Measurements from ENCODE around the gene TRIP10. TPM values are rescaled to one million over a fixed set of nuclear protein-coding genes. Genes with fewer than 3 reads are reported as not detected.

The TRIP10 gene
- total and polyA plus RNA-seq, 2 of the 13 experiments (the other 11 are each of a cell fraction or from before 2014, with no cell fraction given), result 32.5 to 33.2 TPM

DNA sequence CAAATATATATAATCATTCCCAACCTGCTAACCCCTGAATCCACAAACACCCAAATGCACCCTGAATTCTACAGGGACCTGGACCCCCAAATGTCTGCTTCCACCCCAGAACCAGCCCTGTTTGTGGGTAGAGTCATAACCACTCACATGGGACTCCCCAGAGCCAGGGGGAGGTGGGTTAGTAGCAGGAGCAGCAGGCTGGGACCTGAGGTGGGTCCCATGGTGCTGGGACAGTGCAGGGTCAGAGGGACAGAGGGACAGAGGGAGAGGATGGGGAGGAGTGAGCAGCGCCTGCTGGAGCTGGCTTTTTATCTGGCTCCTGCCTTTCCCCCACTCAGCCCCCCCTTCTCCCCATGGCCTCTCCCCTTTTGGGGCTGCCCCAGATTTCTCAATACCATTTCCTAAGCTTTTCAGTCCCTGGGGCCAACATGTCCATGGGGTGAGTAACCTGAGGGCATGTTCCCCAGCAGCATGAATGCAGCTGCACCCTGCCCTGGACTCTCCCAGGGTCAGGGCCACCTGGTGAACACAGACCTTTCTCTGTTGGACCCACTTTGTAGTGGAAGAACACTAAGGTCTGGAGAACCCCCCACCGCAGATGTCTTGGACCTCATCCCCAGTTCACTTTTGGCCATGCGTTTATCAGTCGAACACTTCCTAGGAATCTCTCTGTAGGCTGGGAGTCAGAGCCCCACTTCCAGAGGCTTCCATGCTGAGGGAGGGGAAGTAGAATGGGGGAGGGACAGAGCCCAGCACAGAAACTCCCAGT, 18.9 kb upstream of the TRIP10 start, which contains the start of gene C3 (continued):
- TF ChIP-seq NFAT5 (CRISPR knock-in tag; IDR thresholded peaks at IDR 0.05), result no peak
- peak; percentile 83; the same call in 1 of the 2 replicates for TF ChIP-seq RFXAP (CRISPR knock-in tag; IDR thresholded peaks at IDR 0.05; ENCODE audit: borderline replicate concordance)
- TF ChIP-seq ARHGAP35 (CRISPR knock-in tag; IDR thresholded peaks at IDR 0.05; ENCODE audit: borderline replicate concordance), result no peak; the same call in 1 of the 2 replicates
- 0 out of 2 replicates have a peak, but pooled peaks have one; percentile 9 for TF ChIP-seq STAG1 (CRISPR knock-in tag; IDR thresholded peaks at IDR 0.05)
- peak; percentile 76; the same call in 1 of the 2 replicates for TF ChIP-seq FOXA3 (CRISPR knock-in tag; IDR thresholded peaks at IDR 0.05)
- TF ChIP-seq ZNF33A (CRISPR knock-in tag; IDR thresholded peaks at IDR 0.05; ENCODE audit: borderline replicate concordance), result peak; percentile 77; the same call in 1 of the 2 replicates
- no peak for TF ChIP-seq ZNF234 (CRISPR knock-in tag; conservative IDR thresholded peaks at IDR 0.05)
- TF ChIP-seq ZNF230 (CRISPR knock-in tag; IDR thresholded peaks at IDR 0.05), result peak; percentile 53; the same call in 1 of the 2 replicates
- TF ChIP-seq RNF2 (conservative IDR thresholded peaks at IDR 0.05; ENCODE audit: low read depth), result no peak
- TF ChIP-seq KLF11 (CRISPR knock-in tag; IDR thresholded peaks at IDR 0.05), result peak; percentile 76; the same call in 1 of the 2 replicates
- TF ChIP-seq MXD1 (CRISPR knock-in tag; IDR thresholded peaks at IDR 0.05), result no peak; the same call in 1 of the 2 replicates
- TF ChIP-seq ZZZ3 (CRISPR knock-in tag; IDR thresholded peaks at IDR 0.05; ENCODE audit: borderline replicate concordance), result no peak
- no peak for TF ChIP-seq LBX2 (CRISPR knock-in tag; IDR thresholded peaks at IDR 0.05; ENCODE audit: borderline replicate concordance)
- no peak for TF ChIP-seq PRMT3 (CRISPR knock-in tag; IDR thresholded peaks at IDR 0.05; ENCODE audit: borderline replicate concordance, low read depth)
- TF ChIP-seq PRDM10 (CRISPR knock-in tag; IDR thresholded peaks at IDR 0.05; ENCODE audit: low read depth), result peak; percentile 94
- no peak for TF ChIP-seq ATF7 (IDR thresholded peaks at IDR 0.05)
- TF ChIP-seq ATF7 (CRISPR knock-in tag; IDR thresholded peaks at IDR 0.05), result peak; percentile 69; the same call in 1 of the 2 replicates
- no peak for TF ChIP-seq ZNF24 (IDR thresholded peaks at IDR 0.05)
- TF ChIP-seq ZSCAN9 (CRISPR knock-in tag; IDR thresholded peaks at IDR 0.05; ENCODE audit: borderline replicate concordance), result peak; percentile 92
- TF ChIP-seq HNRNPH1 (optimal IDR thresholded peaks at IDR 0.05; ENCODE audit: low read depth, low read length), result no peak

All from HepG2 (cell line).